Aorta (tissue), 5 donors: ENCODE measurements around the gene UPK1B. TPM values are rescaled to one million over a fixed set of nuclear protein-coding genes. Genes with fewer than 3 reads are reported as not detected.
A peak's percentile ranks its signal among the peaks of the same experiment; 100 is the strongest.
"Not testable (repeated sequence)": the region's sequence is repeated elsewhere in the genome, so short reads cannot be mapped to it uniquely, and the experiment has no call there.

Experiments used
- ATAC-seq: fragments of 200-7000 bp; cut with Tn5 transposase; one replicate; pipeline ENCODE4 v1.9.1; 2022; ENCODE audit warnings: moderate library complexity; ENCODE audit not compliant: low FRiP score
- DNase-seq, 2 donors: peaks; one replicate each; pipeline ENCODE4 v3.0.0-alpha.2; 2020
- H3K27ac ChIP-seq, 2 donors: one replicate each; pipeline ENCODE4 v1.5.1; 2013; ENCODE audit warnings: low read length in 2 of 2, mild to moderate bottlenecking in 2 of 2, moderate library complexity in 2 of 2, control low read depth in 1 of 2, inconsistent platforms in 1 of 2, low read depth in 1 of 2
- H3K27me3 ChIP-seq, 2 donors: one replicate each; pipeline ENCODE4 v1.6.1; 2013; ENCODE audit warnings: control low read depth in 1 of 2, low read length in 1 of 2, mild to moderate bottlenecking in 1 of 2, moderate library complexity in 1 of 2; ENCODE audit not compliant: insufficient read depth in 2 of 2, control insufficient read depth in 1 of 2
- H3K36me3 ChIP-seq, 2 donors: one replicate each; pipeline ENCODE4 v1.6.1; 2013; ENCODE audit warnings: control low read depth in 1 of 2, low read length in 1 of 2, mild to moderate bottlenecking in 1 of 2; ENCODE audit not compliant: insufficient read depth in 2 of 2, control insufficient read depth in 1 of 2
- H3K4me1 ChIP-seq, 2 donors: one replicate each; pipeline ENCODE4 v1.6.1; 2013; ENCODE audit warnings: low read length in 2 of 2, control low read depth in 1 of 2, mild to moderate bottlenecking in 1 of 2, moderate library complexity in 1 of 2; ENCODE audit not compliant: insufficient read depth in 2 of 2, control insufficient read depth in 1 of 2
- H3K4me3 ChIP-seq, 2 donors: one replicate each; pipeline ENCODE4 v1.5.1; 2013; ENCODE audit warnings: low read length in 2 of 2, control low read depth in 1 of 2, mild to moderate bottlenecking in 1 of 2
- H3K9me3 ChIP-seq: one replicate; pipeline ENCODE4 v1.6.1; 2013; ENCODE audit warnings: mild to moderate bottlenecking, low read length; ENCODE audit not compliant: control insufficient read depth
- WGBS, 2 donors: extraction: QIAGEN DNeasy Blood & Tissue Kit; methylation state at CpG; one replicate each; pipeline ENCODE4 v1.1.7; 2013; 5-methylcytosine and 5-hydroxymethylcytosine counted together
- intact Hi-C, 2 donors: fragments of 100-400 bp; cut with DNase I; formaldehyde crosslinking; loops; one replicate each; pipeline versions ENCODE4 v1.14.2 to v1.15.0; 2022
- polyA plus RNA-seq, 2 donors: library from polyadenylated mRNA; stranded (reverse); fragments of 200-250 nt; gene quantifications; one replicate each; pipeline ENCODE4 v1.2.3, GENCODE V29; 2013
- total RNA-seq, 2 donors: library from RNA; stranded (reverse); fragmentation: NEBNext Ultra II Directional; extraction: Animal tissue kit (Norgen Biotek cat#: 25700); gene quantifications; one replicate each; pipeline ENCODE4 v1.2.1, GENCODE V29; 2021
- donor health status: healthy with polysubstance abuse.
- donor health status: Bipolar disorder and iron deficiency.
- donor health status: DM: no; HTN: no; CAD: no.
- donor health status: DM: no; HTN: no; CAD: no.
- donor health status: DM: yes; HTN: yes; CAD: no.

Gene UPK1B
- total and polyA plus RNA-seq, 4 donors, result 0.23 to 0.50 TPM; not detected in 2

DNA sequence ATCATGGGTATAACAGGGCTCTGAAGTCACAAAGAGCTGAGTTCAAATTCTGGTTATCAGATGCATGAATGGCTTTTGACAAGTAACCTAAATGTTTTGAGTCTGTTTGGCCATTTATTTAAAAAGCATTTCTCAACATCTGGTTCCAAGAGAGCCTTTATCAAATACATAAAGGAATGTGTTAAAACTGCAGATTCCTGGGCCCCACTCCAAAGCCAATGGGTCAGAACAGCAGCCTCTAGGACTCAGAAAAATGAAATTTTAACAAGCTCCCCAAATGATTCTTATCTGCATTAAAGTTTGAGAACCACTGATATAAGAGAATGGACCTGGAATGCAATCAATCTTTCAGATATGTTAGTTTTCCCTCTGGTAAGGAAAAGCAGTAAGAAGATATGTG lies 63.9 kb downstream of the UPK1B start:
- H3K4me1 ChIP-seq, result peaks cover 0 to 7% of the 10 kb centered on the region in 2 donors
- no peak overlapping the region for H3K27ac ChIP-seq
- H3K4me3 ChIP-seq, result no peak overlapping the region
- DNase-seq (no peak), ATAC-seq (no peak)
- no peaks in the 10 kb centered on the region for H3K9me3 ChIP-seq
- H3K36me3 ChIP-seq, result no peaks in the 10 kb centered on the region
- H3K27me3 ChIP-seq, result no peaks in the 10 kb centered on the region
- intact Hi-C loops, result loop anchor here in 1 of 2 donors (10.0 kb wide), 1 partner anchor 352 kb away; no protein-coding TSS in a partner anchor

GRCh38 chr3:119238363-119238762 lies 65.0 kb downstream of the UPK1B start:
- H3K36me3 ChIP-seq, result no peaks in the 10 kb centered on the region
- H3K9me3 ChIP-seq, result no peaks in the 10 kb centered on the region
- ATAC-seq (no peak), DNase-seq (no peak)
- no peak overlapping the region for H3K27ac ChIP-seq
- intact Hi-C loops, result loop anchor here in 1 of 2 donors (10.0 kb wide), 1 partner anchor 354 kb away; no protein-coding TSS in a partner anchor
- no peak overlapping the region for H3K4me3 ChIP-seq
- no peaks in the 10 kb centered on the region for H3K27me3 ChIP-seq
- 43 to 51% methylated on average over 4 of the region's 4 CpGs for WGBS, 2 donors
- peaks cover 0 to 7% of the 10 kb centered on the region in 2 donors for H3K4me1 ChIP-seq

GRCh38 chr3:119239206-119239820 lies 65.9 kb downstream of the UPK1B start:
- Histone ChIP-seq H3K4me3 (peak overlapping the region; percentile 23 to 70), H3K4me1 (peaks cover 0 to 7% of the 10 kb centered on the region in 2 donors), H3K27ac (peak overlapping the region; percentile 9 to 18), H3K36me3 (no peaks in the 10 kb centered on the region), H3K27me3 (no peaks in the 10 kb centered on the region), H3K9me3 (no peaks in the 10 kb centered on the region)
- intact Hi-C loops, result loop anchor here in 1 of 2 donors (10.0 kb wide), 1 partner anchor 355 kb away; no protein-coding TSS in a partner anchor
- 15 to 18% methylated on average over 5 of the region's 5 CpGs for WGBS, 2 donors
- DNase-seq (no peak), ATAC-seq (no peak)

GRCh38 chr3:119240101-119240590 lies 66.7 kb downstream of the UPK1B start:
- 0 to 2% methylated on average over 16 of the region's 16 CpGs for WGBS, 2 donors

GRCh38 chr3:119240591-119241434 lies 67.4 kb downstream of the UPK1B start, which contains the start of gene B4GALT4:
B4GALT4 (minus strand) TSS chr3:119240878; CDS start chr3:119230099, 10,779 bp downstream.
- Histone ChIP-seq H3K27ac (peak within 1 kb of the TSS; percentile 71 to 84), H3K9me3 (no peaks in the 10 kb centered on the region), H3K27me3 (no peaks in the 10 kb centered on the region), H3K36me3 (no peaks in the 10 kb centered on the region), H3K4me3 (peak within 1 kb of the TSS; percentile 70 to 95), H3K4me1 (peaks cover 0 to 3% of the 10 kb centered on the region in 2 donors)
- DNase-seq (peak; percentile 93 to 95), ATAC-seq (peak; percentile 97)
- intact Hi-C loops, result no loop called here
- 2 to 3% methylated on average over 46 to 70 of the region's 70 CpGs for WGBS, 2 donors

More at GRCh38 chr3:119240101-119240590, 66.7 kb downstream of the UPK1B start:
- Histone ChIP-seq H3K27me3 (no peaks in the 10 kb centered on the region), H3K4me3 (peak overlapping the region; percentile 70 to 95), H3K36me3 (no peaks in the 10 kb centered on the region), H3K9me3 (no peaks in the 10 kb centered on the region), H3K27ac (peak overlapping the region; percentile 71 to 84), H3K4me1 (peaks cover 0 to 7% of the 10 kb centered on the region in 2 donors)
- ATAC-seq (no peak), DNase-seq (peak in 1 of 2 donors; percentile 53)
- intact Hi-C loops, result no loop called here

DNA sequence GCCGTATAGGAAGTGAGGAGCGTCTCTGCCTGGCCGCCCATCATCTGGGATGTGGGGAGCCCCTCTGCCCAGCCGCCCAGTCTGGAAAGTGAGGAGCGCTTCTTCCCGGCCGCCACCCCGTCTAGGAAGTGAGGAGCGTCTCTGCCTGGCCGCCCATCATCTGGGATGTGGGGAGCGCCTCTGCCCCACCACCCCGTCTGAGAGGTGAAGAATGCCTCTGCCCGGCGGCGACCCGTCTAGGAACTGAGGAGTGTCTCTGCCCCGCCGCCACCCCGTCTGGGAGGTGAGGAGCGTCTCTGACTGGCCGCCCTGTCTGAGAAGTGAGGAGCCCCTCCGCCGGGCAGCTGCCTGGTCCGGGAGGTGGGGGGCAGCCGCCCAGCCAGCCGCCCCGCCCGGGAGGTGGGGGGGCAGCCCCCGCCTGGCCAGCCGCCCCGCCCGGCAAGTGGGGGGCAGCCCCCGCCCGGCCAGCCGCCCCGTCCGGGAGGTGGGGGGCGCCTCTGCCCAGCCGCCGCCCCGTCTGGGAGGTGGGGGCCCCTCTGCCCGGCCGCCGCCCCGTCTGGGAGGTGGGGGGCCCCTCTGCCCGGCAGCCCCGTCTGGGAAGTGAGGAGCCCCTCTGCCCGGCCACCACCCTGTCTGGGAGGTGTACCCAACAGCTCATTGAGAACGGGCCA lies 69.1 kb downstream of the UPK1B start:
- H3K36me3 ChIP-seq, intact Hi-C loops, H3K4me3 ChIP-seq, H3K27me3 ChIP-seq, H3K9me3 ChIP-seq, ATAC-seq, H3K27ac ChIP-seq, H3K4me1 ChIP-seq, DNase-seq: not testable (repeated sequence)
- WGBS, 2 donors, result 92% methylated on average over 38 to 49 of the region's 49 CpGs

DNA sequence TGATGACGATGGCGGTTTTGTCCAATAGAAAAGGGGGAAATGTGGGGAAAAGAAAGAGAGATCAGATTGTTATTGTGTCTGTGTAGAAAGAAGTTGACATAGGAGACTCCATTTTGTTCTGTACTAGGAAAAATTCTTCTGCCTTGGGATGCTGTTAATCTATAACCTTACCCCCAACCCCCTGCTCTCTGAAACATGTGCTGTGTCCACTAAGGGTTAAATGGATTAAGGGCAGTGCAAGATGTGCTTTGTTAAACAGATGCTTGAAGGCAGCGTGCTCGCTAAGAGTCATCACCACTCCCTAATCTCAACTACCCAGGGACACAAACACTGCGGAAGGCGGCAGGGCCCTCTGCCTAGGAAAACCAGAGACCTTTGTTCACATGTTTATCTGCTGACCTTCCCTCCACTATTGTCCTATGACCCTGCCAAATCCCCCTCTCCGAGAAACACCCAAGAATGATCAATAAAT lies 69.7 kb downstream of the UPK1B start:
- DNase-seq, H3K9me3 ChIP-seq, H3K4me1 ChIP-seq, H3K4me3 ChIP-seq, ATAC-seq, H3K27ac ChIP-seq, H3K27me3 ChIP-seq, intact Hi-C loops, H3K36me3 ChIP-seq: not testable (repeated sequence)
- 93 to 94% methylated on average over 5 to 7 of the region's 7 CpGs for WGBS, 2 donors

DNA sequence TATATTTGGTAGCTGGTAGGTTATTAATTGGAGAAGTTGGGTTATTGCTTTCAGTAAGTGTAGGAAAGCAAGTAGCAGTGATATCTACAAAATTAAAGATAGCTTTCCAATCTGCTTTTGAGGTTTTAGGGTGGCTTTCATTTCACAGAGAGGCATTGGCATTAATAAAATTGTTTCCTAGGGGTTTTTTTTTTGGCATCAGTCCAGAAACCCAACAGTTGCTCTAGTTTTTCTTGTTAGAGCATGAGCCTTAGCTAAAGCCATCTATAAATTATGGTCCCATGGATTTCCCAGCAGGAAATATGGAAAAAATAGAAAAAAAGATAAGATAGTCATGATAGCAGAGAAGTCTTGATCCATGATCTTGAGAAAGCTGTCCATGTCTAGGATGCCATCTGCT lies 70.3 kb downstream of the UPK1B start:
- H3K4me3 ChIP-seq, result no peak overlapping the region
- DNase-seq, result no peak
- H3K27me3 ChIP-seq, result no peaks in the 10 kb centered on the region
- H3K9me3 ChIP-seq, result no peaks in the 10 kb centered on the region
- ATAC-seq, result no peak
- intact Hi-C loops, result no loop called here
- H3K27ac ChIP-seq, result no peak overlapping the region
- H3K4me1 ChIP-seq, result peaks cover 0 to 3% of the 10 kb centered on the region in 2 donors
- H3K36me3 ChIP-seq, result no peaks in the 10 kb centered on the region
